HepG2 (cell line): ENCODE results near the gene DFFA. TPM values are rescaled to one million over a fixed set of nuclear protein-coding genes. Genes with fewer than 3 reads are reported as not detected.

Experiments used
- E2F2 ChIP-seq: sonication (generic); formaldehyde crosslinking; IDR thresholded peaks from 2 replicates; pipeline ENCODE4 v1.4.0; 2020; ENCODE audit warnings: missing genetic modification reagents, borderline replicate concordance
- FOXK1 ChIP-seq: sonication (generic); formaldehyde crosslinking; IDR thresholded peaks from 2 replicates; pipeline ENCODE4 v1.4.0; 2020; ENCODE audit warnings: low read depth, missing genetic modification reagents, borderline replicate concordance
- FOXO4 ChIP-seq: sonication (generic); formaldehyde crosslinking; conservative IDR thresholded peaks from 2 replicates; pipeline ENCODE4 v1.8.1; 2023; ENCODE audit warnings: missing genetic modification reagents
- FOXP4 ChIP-seq: sonication (generic); formaldehyde crosslinking; IDR thresholded peaks from 2 replicates; pipeline ENCODE4 v1.4.0; 2020; ENCODE audit warnings: missing genetic modification reagents
- GABPB1 ChIP-seq: IDR thresholded peaks from 2 replicates; pipeline ENCODE4 v1.6.1; 2016; ENCODE audit warnings: mild to moderate bottlenecking, missing genetic modification reagents, moderate library complexity, missing compliant biosample characterization
- IRF2 ChIP-seq: IDR thresholded peaks from 2 replicates; pipeline ENCODE4 v1.6.1; 2018; ENCODE audit warnings: missing genetic modification reagents, missing compliant biosample characterization
- KLF16 ChIP-seq, 2 experiments: sonication (generic) in 1 of 2; formaldehyde crosslinking in 1 of 2; IDR thresholded peaks; 2 replicates each; pipeline versions ENCODE4 v1.6.1 to v1.8.0; 2016 to 2023; ENCODE audit warnings: missing genetic modification reagents in 2 of 2, missing compliant biosample characterization in 1 of 2
- NKX3-1 ChIP-seq: sonication (generic); formaldehyde crosslinking; IDR thresholded peaks from 2 replicates; pipeline ENCODE4 v1.5.0; 2020; ENCODE audit warnings: missing genetic modification reagents
- PHF8 ChIP-seq: sonication (generic); formaldehyde crosslinking; IDR thresholded peaks from 2 replicates; pipeline ENCODE4 v1.5.0; 2020; ENCODE audit warnings: missing genetic modification reagents
- RARG ChIP-seq: sonication (generic); formaldehyde crosslinking; IDR thresholded peaks from 2 replicates; pipeline ENCODE4 v1.4.0; 2020; ENCODE audit warnings: low read depth, mild to moderate bottlenecking, missing genetic modification reagents
- SALL1 ChIP-seq: sonication (generic); formaldehyde crosslinking; IDR thresholded peaks from 2 replicates; pipeline ENCODE4 v1.8.0; 2022; ENCODE audit warnings: mild to moderate bottlenecking, missing genetic modification reagents
- SNAPC2 ChIP-seq: sonication (generic); formaldehyde crosslinking; IDR thresholded peaks from 2 replicates; pipeline ENCODE4 v1.8.1; 2022; ENCODE audit warnings: mild to moderate bottlenecking, missing genetic modification reagents
- SP2 ChIP-seq: sonication (generic); formaldehyde crosslinking; IDR thresholded peaks from 2 replicates; pipeline ENCODE4 v1.5.1; 2020; ENCODE audit warnings: mild to moderate bottlenecking, missing genetic modification reagents
- STAG1 ChIP-seq: sonication (generic); formaldehyde crosslinking; IDR thresholded peaks from 2 replicates; pipeline ENCODE4 v1.4.0; 2020; ENCODE audit warnings: missing genetic modification reagents
- TSC22D2 ChIP-seq: sonication (generic); formaldehyde crosslinking; IDR thresholded peaks from 2 replicates; pipeline ENCODE4 v1.5.1; 2020; ENCODE audit warnings: missing genetic modification reagents, mild to moderate bottlenecking, borderline replicate concordance
- ZGPAT ChIP-seq: IDR thresholded peaks from 2 replicates; pipeline ENCODE4 v1.6.1; 2016; ENCODE audit warnings: mild to moderate bottlenecking
- ZNF331 ChIP-seq: sonication (generic); formaldehyde crosslinking; IDR thresholded peaks from 2 replicates; pipeline ENCODE4 v1.4.0; 2020; ENCODE audit warnings: missing genetic modification reagents
- ZNF614 ChIP-seq: IDR thresholded peaks from 2 replicates; pipeline ENCODE4 v1.6.1; 2018; ENCODE audit warnings: missing biosample characterization, missing genetic modification reagents, inconsistent platforms, borderline replicate concordance
- ZNF766 ChIP-seq: sonication (generic); formaldehyde crosslinking; IDR thresholded peaks from 2 replicates; pipeline ENCODE4 v1.5.0; 2020; ENCODE audit warnings: missing genetic modification reagents, borderline replicate concordance
- ZNF781 ChIP-seq: sonication (generic); formaldehyde crosslinking; IDR thresholded peaks from 2 replicates; pipeline ENCODE4 v1.5.1; 2020; ENCODE audit warnings: borderline replicate concordance, mild to moderate bottlenecking, missing genetic modification reagents; ENCODE audit errors: not compliant biosample characterization
- ZNF782 ChIP-seq: sonication (generic); formaldehyde crosslinking; IDR thresholded peaks from 2 replicates; pipeline ENCODE4 v1.4.0; 2020; ENCODE audit warnings: missing genetic modification reagents, mild to moderate bottlenecking, borderline replicate concordance
- ZNF883 ChIP-seq: sonication (generic); formaldehyde crosslinking; IDR thresholded peaks from 2 replicates; pipeline ENCODE4 v1.5.1; 2020; ENCODE audit warnings: mild to moderate bottlenecking, missing genetic modification reagents; ENCODE audit errors: not compliant biosample characterization
- polyA plus RNA-seq, 8 experiments: library from polyadenylated mRNA; depleted of rRNA in 3 of 8; stranded (reverse) in 7 of 8; unstranded in 1 of 8; fragments of >200 nt; fragmentation: Illumina TruSeq in 4 of 8; extraction: Trizol in 4 of 8; gene quantifications; 2 replicates each; pipeline versions ENCODE4 v1.2.1 to v1.2.3, GENCODE V29; 2011 to 2016; ENCODE audit warnings: low read depth in 4 of 8, missing spikeins in 1 of 8, mixed read lengths in 1 of 8; ENCODE audit not compliant: insufficient read depth in 1 of 8
- total RNA-seq, 5 experiments: library from RNA; depleted of rRNA; stranded (reverse); fragments of >200 nt; fragmentation: Illumina TruSeq; extraction: Trizol; gene quantifications; 2 replicates each; pipeline ENCODE4 v1.2.3, GENCODE V29; 2016; ENCODE audit warnings: low read depth in 1 of 5

The DFFA gene
- total and polyA plus RNA-seq, 2 of the 13 experiments (the other 11 are each of a cell fraction or from before 2014, with no cell fraction given), result 16.5 to 33.9 TPM

GRCh38 chr1:10472220-10473144 lies at the start of gene DFFA (continued):
- peak; percentile 94 for TF ChIP-seq FOXK1 (CRISPR knock-in tag)
- TF ChIP-seq TSC22D2, result peak; percentile 77; the same call in 1 of the 2 replicates
- TF ChIP-seq ZNF614 (CRISPR knock-in tag), result peak; percentile 74; the same call in 1 of the 2 replicates
- peak; percentile 61; the same call in 1 of the 2 replicates for TF ChIP-seq ZNF331
- TF ChIP-seq IRF2 (CRISPR knock-in tag), result peak; percentile 99
- peak; percentile 71 for TF ChIP-seq ZNF883 (CRISPR knock-in tag)
- TF ChIP-seq ZNF766 (CRISPR knock-in tag), result 0 out of 2 replicates have a peak, but pooled peaks have one; percentile 50
- peak; percentile 43; the same call in 1 of the 2 replicates for TF ChIP-seq ZNF782 (CRISPR knock-in tag)
- no peak for TF ChIP-seq RARG (CRISPR knock-in tag)
- TF ChIP-seq SP2 (CRISPR knock-in tag), result peak; percentile 57
- TF ChIP-seq ZNF781 (CRISPR knock-in tag), result peak; percentile 32
- peak; percentile 93 for TF ChIP-seq PHF8 (CRISPR knock-in tag)
- peak; percentile 94 for TF ChIP-seq GABPB1 (CRISPR knock-in tag)
- no peak for TF ChIP-seq SNAPC2 (CRISPR knock-in tag)
- peak; percentile 82 for TF ChIP-seq SALL1 (CRISPR knock-in tag)
- TF ChIP-seq FOXP4 (CRISPR knock-in tag), result peak; percentile 65
- TF ChIP-seq STAG1 (CRISPR knock-in tag), result no peak
- TF ChIP-seq KLF16 (CRISPR knock-in tag; IDR thresholded peaks at IDR 0.05), result peak in 1 of 2 experiments; percentile 88; a peak in 1 of 4 replicates
- TF ChIP-seq E2F2 (CRISPR knock-in tag), result peak; percentile 86; the same call in 1 of the 2 replicates
- TF ChIP-seq ZGPAT (CRISPR knock-in tag), result peak; percentile 86
- TF ChIP-seq NKX3-1, result 0 out of 2 replicates have a peak, but pooled peaks have one; percentile 59
- TF ChIP-seq FOXO4 (CRISPR knock-in tag), result 0 out of 2 replicates have a peak, but pooled peaks have one; percentile 85
